ENCODE measurements around the gene TMEM222.

Gene TMEM222

GRCh38 chr1:27306892-27307761 is 14.8 kb upstream of the TMEM222 start:
- DNase-seq = no peak

GRCh38 chr1:27307874-27308598 is 13.9 kb upstream of the TMEM222 start:
- no peak for DNase-seq

- no peak for DNase-seq
Observed at GRCh38 chr1:27314169-27314568, 7.8 kb upstream of the TMEM222 start.

- DNase-seq = no peak
Observed at GRCh38 chr1:27314737-27315136, 7.2 kb upstream of the TMEM222 start.

GRCh38 chr1:27316860-27317259 is 5.1 kb upstream of the TMEM222 start:
- no peak for DNase-seq

GRCh38 chr1:27318136-27318535 is 3.8 kb upstream of the TMEM222 start:
- no peak for DNase-seq

- DNase-seq = no peak
Observed at GRCh38 chr1:27318596-27318995, 3.4 kb upstream of the TMEM222 start.

GRCh38 chr1:27322569-27323240 is 742 bp downstream of the TMEM222 start:
- DNase-seq = no peak

- DNase-seq = no peak
Observed at GRCh38 chr1:27325286-27325685, 3.3 kb downstream of the TMEM222 start.

- no peak for DNase-seq
Observed at GRCh38 chr1:27327964-27328363, 6.0 kb downstream of the TMEM222 start.

- no peak for DNase-seq
Observed at GRCh38 chr1:27330786-27331185, 8.8 kb downstream of the TMEM222 start.

- no peak for DNase-seq
Observed at GRCh38 chr1:27331426-27331825, 9.5 kb downstream of the TMEM222 start.

GRCh38 chr1:27331922-27332321 is 10.0 kb downstream of the TMEM222 start:
- DNase-seq = no peak

GRCh38 chr1:27332536-27333281 is 10.7 kb downstream of the TMEM222 start:
- DNase-seq = peak; percentile 41 to 73 (median 56)

GRCh38 chr1:27333717-27334279 is 11.8 kb downstream of the TMEM222 start:
- no peak for DNase-seq

- no peak for DNase-seq
Observed at GRCh38 chr1:27335506-27336422, 13.8 kb downstream of the TMEM222 start.

- no peak for DNase-seq
Observed at GRCh38 chr1:27336756-27337155, 14.8 kb downstream of the TMEM222 start.

GRCh38 chr1:27338751-27339150 is 16.8 kb downstream of the TMEM222 start:
- DNase-seq = no peak

GRCh38 chr1:27339213-27339612 is 17.2 kb downstream of the TMEM222 start:
- peak in 1 of 4 experiments; percentile 20 for DNase-seq

GRCh38 chr1:27341525-27342252 is 19.7 kb downstream of the TMEM222 start, which contains the start of gene SYTL1:
Gene SYTL1 (plus strand): TSS chr1:27342022. CDS start chr1:27345335, 3,313 bp downstream.
- peak; percentile 70 to 89 (median 83) for DNase-seq

All from suppressor macrophage (primary cell).